Umbilical cord (tissue), 2 donors: ENCODE results near the gene KSR2. TPM values are rescaled to one million over a fixed set of nuclear protein-coding genes. Genes with fewer than 3 reads are reported as not detected.

Experiments used
- DNase-seq: peaks from one replicate; pipeline ENCODE4 v3.0.0-alpha.2; 2015; ENCODE audit warnings: low spot score
- total RNA-seq: library from RNA; depleted of rRNA; stranded (reverse); fragments of >200 nt; gene quantifications from one replicate; pipeline ENCODE4 v1.2.3, GENCODE V29; 2014; ENCODE audit warnings: low replicate concordance; ENCODE audit not compliant: insufficient read depth

Gene KSR2
- total RNA-seq, 1 donor from 2014 or later, result 0.72 TPM

DNA sequence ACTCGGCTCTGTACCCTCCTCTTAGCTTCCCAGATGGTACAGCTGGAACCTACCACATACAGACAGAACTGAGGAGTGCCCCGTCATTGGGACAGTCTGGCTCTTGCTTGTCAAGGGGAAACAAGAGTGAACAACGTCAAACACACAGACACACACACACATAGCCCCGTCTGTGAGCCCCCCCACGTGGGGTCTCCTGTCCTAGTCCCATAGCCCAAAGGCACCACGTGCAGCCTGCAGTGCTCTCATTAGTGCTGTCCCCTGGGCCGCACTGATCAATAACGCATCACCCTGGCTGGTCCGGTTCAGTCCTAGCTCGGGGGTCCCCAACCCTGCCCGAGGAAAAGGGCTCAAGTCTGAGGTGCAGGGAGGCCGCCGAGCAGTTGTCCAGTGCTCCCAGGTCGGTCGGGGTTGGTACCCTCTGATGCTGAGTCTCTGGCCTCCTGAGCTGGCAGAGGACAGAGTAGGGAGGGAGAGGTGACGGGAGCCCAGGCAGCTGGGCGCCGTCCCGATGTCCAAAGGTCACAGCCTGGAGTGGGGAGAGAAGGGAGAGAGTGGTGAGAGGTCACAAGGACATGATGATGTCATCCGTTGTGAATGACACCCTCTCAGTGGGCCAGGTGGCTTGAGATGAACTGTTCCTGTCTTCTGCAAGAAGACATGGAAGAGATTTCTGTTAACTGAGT is 502.0 kb downstream of the KSR2 start:
- DNase-seq, result no peak

DNA sequence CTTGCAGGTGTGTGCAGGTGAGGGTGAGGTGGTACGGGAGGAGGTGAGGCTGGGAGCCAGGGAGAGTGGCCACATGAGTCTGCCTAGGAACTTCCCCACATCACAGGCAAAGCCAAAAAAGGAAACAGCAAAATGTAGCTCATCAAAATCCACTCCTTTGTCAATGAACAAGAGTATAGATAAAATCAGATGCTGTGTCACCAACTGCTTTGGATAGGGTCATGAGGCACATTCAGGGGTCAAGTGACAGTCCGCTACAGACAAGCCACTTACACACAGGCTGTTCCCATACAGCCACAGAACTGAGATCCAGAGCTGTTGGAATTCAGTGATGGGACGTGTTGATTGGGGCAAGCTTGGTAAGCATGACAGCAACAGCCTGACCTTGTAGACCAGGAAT is 507.1 kb downstream of the KSR2 start:
- DNase-seq, result no peak

DNA sequence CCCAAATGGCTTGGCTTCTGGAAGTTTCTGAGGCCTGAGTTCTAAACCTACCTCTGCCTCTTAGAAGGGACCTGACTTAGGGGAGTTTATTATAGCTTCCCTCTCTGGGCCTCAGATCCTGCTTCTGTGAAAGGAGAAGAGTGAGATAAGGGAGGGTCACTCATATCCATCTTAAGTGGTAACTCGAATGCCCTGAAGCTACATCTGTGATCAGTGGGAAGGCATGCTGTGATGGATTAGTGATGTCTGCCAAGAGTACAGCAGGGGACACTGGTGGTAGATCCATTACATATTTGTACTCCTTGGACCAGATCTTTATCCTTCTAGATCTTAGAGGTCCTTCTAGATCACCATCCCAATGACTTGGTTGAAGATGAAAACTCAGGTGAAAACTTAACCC is 509.6 kb downstream of the KSR2 start:
- no peak for DNase-seq

DNA sequence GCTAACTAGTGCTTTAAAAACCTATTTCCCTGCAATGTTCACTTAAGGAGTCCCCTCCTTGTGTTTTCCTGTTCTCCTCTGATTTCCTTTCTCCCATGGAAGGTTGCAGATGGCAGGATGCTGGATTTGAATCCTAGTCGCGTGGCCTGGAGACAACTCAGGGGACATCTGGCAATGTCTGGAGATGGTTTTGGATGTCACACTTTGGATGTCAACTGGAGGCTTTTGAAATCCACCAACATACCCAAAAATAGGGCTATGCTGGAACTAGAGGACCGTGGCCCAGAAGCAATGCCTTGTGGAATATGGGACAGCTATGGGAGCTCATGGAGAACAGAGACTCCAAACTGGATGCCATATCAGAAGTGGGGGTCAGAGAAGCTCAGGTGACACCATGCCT is 511.6 kb downstream of the KSR2 start:
- DNase-seq, result no peak

DNA sequence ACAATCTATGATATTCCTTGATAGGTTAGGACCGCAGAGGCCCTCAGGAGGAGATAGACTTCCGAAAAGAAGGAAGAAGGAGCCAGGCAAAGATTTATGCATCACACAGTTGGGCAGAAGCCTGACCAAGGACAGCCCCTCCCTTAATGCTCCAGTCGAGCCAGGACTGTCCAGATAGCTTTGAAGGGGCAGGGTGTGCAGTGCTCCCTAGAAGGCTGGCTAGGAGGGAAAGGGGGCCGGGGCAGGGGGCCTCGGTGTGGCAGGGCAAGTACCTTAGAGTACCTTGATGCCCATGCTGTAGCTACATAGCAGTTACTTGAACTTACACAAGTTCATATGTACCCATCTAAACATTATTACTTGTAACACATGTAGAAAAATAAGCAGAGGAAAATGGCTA is 512.7 kb downstream of the KSR2 start:
- no peak for DNase-seq

DNA sequence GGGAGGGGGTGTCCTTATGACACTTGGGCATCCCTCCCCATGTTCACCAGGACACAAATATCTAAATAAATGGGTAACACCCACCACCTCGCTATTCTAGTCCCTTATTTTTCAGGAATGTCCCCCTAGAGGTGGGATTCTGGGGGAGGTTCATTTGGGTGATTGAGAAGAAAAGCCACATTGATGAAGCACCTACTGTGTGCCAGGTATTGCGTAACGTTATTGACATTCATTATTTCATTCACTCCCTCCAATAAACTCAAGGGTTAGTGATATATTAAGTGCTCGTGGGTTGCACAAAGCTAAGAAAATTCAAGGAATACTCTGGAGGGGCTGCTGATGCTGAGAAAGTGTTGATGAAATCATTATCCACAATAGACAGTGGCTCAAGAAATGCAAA is 514.8 kb downstream of the KSR2 start:
- DNase-seq, result no peak

DNA sequence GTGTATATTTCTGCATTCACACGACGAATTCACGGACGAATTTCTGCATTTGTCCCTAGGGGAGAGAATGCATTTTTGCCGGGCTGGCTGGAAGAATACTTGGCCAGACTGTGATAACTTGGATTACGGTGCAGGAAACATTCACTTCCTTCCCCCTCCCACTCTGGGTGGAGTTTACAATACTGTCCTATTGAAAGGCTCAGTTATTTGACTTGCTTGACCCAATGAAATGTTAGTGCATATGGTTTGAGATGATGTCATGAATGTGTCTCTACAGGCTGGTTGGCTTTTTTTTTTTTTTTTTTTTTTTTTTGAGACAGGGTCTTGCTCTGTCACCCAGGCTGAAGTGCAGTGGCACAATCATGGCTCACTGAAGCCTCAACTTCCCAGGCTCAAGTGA is 516.7 kb downstream of the KSR2 start:
- DNase-seq, result peak; percentile 26

DNA sequence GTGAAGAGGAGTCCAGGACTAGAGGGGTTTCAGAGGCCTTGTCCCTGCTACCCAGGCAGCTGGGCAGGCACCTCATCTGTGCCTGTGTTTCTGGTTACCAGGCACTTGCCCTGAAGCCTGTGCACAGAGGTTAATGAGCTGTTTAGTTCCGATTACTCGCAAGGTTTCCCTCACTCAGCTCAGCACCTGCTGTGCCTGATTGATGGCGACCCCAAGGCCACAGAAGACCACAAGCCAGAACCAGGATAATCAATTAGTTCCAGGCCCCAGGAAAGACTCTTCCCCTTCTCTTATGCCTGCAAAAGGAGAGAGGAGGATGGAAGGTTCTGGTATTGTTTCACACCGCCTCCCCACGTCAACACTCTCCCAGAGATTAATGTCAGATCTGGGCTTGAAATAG is 518.6 kb downstream of the KSR2 start:
- no peak for DNase-seq

DNA sequence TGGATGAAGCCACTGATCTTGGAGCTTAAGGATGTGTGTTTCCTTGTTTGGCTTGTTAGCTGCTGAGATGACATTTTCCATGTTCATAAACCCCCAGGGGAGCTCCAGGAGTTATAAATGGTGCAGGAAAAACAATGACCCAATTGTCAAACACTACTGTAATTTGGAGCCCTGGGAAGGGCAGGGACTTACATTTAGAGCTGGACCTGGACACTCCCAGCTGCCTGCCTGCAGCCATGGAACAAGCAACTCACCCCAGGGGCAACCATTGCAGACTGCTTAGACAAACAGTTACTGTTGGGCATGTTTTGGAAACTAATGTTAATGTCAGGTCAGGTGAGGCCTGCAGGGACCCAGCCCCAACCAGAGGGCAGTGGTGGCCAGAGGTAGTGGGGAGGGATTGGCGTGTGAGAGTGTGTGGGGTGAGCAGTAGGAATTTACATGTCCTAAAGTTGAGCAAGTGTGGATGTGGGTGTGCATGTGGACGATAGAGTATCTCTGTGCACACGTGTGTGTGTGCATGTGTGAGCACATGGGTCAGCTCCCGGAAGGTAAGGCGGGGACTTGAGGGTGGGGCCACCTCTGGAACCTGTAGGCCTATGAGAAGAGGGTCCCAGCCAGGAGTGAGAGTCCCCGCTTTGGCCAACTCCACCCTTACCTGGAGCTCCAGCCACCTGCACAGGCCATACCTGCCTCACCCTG is 521.0 kb downstream of the KSR2 start:
- no peak for DNase-seq

DNA sequence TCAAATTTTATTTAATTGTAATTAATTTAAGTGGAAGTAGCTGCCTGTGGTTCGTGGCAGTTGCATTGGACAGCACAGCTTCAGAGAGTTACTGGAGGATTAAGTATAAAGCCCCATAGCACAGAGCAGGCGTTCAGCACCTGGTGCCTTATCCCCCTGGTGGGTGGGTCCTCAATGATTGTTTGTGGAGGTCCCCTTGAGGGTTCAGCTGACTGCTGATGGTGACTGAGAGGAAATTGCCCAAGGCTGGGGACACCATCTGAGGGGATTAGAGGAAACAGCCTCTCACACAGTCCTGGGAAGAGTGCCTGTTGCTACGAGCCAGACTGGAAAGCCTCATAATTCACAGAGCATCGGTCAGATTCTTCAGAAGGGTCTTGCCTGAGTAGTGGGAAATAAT is 524.0 kb downstream of the KSR2 start:
- DNase-seq, result no peak

DNA sequence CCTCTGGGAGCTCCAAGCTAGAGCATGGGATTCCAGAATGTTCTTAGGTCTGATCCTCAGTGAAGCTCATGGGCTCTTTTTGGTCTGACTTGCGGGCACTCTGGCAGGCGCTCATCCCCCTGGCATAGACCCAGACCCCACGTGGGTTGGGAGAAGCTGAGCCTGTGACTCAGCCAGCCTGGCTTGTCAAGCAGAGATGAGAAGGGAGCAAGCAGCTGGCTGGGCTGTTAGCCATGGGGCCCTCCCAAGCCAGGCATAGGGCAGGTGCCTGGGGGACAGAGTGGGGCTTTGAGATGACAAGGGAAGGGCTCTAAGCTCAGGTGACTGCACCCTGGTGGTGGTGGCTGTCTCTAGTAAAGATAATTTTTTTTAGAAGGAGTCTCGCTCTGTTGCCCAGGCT is 527.0 kb downstream of the KSR2 start:
- DNase-seq, result peak; percentile 69

DNA sequence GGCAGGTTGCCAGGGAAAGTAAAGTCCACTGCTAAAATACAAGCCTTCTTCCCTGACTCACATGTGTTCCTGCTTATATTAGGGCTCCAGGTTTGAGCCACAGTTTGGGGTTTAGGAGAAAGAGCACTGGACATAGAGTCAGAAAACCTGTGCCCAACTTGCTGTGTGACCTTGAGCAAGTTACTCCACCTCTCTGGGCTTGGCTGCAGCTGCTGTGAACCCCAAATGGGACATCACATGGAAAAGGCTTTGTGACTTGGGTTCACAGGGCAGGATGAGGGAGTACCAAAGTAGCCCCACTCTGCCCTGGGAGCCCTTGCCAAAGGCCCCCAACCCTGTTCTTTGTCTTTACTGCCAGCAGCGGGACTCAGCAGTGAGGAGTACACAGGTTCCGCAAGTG is 528.4 kb downstream of the KSR2 start:
- no peak for DNase-seq

DNA sequence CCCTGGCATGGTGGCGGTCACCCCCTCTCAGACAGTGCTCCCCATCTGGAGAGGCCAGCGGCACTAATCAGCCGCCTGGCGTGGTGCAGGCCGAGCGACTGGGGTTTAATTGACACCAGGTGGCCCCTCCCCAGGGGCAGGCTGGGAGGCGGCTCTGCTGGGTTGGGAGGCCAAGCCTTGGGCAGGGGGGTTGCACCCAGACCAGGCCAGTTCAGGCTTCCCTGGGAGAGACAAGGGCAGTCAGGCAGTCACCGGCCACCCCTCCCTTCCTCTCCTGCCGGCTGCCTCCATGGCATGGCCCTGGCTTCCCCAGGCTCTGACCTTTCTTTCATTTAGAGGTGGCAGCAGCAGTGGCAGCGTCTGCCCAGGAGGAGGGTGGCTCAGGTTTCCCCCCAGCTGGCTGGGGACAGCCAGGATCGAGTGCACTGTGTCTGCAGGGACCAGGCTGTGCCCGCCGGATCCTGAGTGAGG is 529.2 kb downstream of the KSR2 start:
- peak; percentile 29 for DNase-seq

DNA sequence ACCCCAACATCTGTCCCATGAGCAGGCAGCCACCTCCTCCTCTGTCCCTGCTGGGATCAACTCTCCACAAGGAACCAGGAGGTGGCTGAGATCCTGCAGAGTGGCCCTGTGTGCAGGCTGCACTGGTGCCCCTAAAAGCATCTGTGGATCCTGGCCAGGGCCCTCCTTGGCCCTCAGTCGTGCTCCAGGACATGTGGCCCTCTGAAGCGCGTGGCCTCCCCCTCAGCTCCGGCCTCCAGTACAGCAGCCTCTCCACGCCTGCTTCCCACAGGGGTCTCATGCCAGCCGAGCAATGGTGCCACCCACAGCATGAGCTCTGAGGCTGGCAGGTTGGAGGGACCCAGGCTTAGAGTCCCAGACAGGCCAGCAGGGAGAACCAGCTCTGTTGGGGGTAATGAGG is 530.0 kb downstream of the KSR2 start:
- no peak for DNase-seq

DNA sequence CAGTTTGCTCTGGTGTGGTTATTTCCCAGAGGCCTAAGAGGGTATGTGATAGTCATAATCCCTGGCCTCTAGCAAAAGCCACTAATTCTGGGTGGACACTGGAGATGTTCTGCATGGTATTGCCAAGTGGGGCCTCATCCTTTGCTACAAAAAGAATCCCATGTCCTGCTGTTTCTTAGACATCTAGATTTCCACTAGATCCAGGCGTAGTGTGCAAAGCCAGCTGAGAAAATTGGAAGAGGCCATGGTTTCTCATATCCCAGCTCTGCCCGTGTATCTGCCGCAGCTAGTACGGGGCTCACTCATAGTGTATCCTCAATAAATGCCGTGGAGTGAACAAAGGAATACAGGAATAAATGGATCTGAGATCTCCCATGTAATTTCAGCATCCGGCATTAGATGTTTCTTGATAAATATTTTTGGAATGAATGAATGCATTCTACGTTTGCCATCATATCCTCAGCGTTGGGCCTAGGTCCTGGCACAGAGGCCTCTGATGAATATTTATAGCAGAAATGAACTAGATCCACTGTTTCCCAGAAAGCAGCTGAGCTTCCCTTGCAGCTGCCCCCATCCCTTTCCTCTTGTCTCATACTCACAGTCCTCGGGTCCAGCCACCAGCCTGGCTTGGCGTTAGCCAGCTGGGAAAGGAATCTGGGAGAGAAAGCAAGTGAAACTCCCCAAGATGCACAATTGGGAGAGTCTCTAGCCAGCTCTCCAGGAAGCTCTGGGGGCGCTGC is 531.1 kb downstream of the KSR2 start:
- peak; percentile 67 for DNase-seq

DNA sequence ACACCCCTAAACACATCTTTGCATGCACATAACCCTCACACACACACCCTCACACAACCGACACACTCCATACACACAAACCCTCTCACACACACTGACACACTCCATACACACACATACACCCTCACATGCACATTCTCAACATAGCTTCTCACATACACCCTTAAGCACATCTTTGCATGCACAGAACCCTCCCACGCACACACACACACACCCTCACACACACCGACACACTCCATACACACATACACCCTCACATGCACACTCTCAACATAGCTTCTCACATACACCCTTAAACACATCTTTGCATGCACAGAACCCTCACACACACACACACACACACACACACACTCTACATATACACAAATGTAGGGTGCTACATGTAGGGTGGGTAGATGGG is 534.9 kb downstream of the KSR2 start:
- DNase-seq, result no peak

DNA sequence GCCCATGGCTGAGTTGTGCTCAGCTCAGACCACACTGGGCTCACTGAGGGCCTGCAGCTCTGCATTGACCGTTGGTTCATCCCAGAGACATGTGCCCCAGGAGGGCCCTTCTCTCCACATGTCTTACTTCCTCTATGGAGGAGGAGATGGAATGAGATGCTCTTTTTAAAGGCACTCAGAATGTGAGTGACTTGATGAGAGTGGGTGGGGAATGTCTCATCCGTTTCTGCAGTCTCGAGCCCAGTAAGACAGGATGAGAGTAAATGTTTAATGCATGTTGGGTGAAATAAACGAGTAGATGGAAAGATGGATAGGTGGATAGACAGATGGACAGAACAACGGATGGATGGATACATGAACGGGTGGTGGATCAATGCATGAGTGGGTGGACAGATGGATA is 538.5 kb downstream of the KSR2 start:
- DNase-seq, result no peak

DNA sequence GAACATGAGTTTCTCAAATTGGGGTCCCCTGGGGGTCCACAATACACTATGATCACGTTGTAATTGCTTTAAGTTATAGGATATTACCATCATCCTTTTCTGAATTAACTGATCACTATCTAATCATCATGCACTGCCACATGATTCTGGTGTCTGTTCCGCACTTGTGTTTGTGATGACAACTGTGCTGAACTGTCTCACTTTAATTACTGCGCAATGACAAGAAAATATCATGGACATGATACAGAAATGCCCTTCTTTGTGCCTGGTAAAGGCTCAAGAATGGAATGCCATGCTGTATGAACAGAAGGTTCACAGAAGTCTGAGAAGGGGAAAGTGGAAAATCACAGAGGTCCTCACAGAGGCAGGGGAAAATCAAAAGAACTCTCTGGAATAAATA is 541.6 kb downstream of the KSR2 start:
- no peak for DNase-seq

DNA sequence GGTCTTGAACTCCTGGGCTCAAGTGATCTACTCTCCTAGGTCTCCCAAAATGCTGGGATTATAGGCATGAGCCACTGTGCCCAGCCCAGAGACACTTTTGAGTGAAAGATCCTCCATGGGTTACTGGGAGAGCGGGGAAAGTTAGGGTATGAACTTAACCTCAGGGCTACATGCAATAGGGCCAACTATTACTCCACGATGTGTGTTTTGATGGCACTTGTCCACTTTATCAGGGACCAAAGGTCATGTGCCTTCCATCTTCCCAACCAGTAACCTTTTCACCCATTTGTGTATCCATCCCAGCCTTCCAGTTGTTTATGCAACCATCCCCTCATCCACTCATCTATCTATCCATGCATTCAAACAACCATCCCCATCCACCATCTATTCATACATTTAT is 546.8 kb downstream of the KSR2 start:
- no peak for DNase-seq

DNA sequence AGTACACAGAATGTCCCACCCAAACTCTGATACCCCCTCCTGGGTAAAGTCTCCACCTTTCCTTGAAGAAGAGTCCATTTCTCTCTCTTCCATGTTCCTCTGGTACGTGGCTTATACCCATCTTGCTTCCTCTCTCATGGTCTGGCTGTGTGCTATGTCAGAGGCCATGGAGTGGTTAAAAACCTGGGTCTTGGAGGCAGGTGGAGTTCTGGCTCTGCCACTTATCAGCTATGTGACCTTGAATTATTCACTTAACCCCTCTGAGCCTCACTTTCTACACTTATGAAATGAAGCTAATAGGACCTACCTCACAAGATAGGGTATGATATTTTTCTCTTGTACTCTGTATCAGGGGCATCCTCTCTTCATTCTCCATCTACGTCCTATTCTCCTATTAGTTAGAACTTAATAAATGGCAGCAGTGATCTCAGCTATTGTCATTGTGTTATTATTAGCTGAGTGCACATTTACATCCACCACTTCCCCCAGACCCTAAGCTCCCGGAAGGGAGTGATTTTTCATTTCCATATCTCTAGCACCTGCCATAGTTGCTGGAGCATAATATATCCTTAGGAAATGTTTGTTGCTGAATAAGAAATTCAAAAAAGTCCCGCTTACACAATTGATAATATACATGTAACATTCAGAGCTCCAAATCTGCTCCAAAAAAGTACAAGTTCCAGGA is 547.6 kb downstream of the KSR2 start:
- no peak for DNase-seq

DNA sequence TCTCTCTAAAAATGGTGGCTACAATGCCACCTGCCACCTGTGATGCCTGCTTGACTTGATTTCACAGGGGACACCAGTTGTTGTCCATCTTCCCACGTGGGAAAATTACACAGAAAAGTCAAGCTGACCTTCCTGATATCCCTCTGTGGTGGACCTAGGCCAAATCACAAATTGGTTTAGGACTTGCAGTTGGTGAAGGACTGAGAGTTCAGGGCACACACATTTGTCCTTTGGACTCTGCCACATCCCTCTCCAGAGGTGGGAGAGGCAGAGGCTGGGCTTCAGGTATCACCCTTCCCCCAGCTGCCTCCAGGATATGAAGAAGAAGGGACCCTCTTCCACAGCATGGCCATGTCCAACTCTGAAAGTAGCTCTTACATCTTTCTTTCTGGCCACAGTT is 551.8 kb downstream of the KSR2 start:
- no peak for DNase-seq

DNA sequence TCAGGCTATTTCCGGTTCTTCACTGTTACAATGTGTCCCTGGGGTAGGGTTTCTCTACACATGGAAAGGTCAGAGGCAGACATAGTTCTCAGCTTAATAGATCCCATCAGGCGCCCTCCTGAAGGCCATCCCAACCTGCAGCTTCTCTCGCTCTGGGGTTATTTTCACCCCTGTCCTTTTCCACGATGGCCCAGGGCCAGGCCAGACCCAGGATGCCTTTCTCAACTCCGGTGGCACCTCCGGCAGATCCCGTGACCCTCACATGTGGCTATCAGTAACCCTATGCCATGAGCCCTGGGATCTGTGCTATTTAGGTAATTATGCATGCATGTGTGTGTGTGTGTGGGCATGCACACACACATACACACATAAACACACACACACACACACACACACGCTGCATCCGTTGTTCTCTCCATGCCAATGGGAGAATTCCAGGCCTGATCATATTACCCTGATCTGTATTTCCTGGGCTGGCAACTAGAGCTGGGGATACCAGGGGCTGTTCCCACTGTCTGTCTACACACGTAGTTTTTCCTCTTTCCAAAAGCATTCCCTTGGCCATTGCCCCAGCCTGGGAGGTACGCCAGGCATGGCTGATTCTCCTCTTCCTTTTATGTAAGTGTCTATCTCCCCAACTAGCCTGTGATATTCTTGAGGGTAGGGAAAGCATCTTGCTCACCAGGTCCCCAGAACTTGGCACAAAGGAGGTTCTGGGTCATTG is 556.2 kb downstream of the KSR2 start:
- peak; percentile 17 for DNase-seq
